Lower leg skin (tissue), 3 donors: ENCODE results near the gene STIL.

Experiments used
- POLR2A ChIP-seq, 2 donors: fragments of 450-650 bp; IDR thresholded peaks; one replicate each; pipeline ENCODE4 v1.6.1; 2016 to 2017; ENCODE audit warnings: antibody characterized with exemption in 2 of 2, mild to moderate bottlenecking in 1 of 2, moderate library complexity in 1 of 2
- TF ChIP-seq, protein P1 (sequence below), 3 donors: fragments of 450-650 bp; IDR thresholded peaks; one replicate each; pipeline ENCODE4 v1.5.1; 2016; ENCODE audit warnings: antibody characterized with exemption in 3 of 3, mild to moderate bottlenecking in 3 of 3, moderate library complexity in 2 of 3

DNA sequence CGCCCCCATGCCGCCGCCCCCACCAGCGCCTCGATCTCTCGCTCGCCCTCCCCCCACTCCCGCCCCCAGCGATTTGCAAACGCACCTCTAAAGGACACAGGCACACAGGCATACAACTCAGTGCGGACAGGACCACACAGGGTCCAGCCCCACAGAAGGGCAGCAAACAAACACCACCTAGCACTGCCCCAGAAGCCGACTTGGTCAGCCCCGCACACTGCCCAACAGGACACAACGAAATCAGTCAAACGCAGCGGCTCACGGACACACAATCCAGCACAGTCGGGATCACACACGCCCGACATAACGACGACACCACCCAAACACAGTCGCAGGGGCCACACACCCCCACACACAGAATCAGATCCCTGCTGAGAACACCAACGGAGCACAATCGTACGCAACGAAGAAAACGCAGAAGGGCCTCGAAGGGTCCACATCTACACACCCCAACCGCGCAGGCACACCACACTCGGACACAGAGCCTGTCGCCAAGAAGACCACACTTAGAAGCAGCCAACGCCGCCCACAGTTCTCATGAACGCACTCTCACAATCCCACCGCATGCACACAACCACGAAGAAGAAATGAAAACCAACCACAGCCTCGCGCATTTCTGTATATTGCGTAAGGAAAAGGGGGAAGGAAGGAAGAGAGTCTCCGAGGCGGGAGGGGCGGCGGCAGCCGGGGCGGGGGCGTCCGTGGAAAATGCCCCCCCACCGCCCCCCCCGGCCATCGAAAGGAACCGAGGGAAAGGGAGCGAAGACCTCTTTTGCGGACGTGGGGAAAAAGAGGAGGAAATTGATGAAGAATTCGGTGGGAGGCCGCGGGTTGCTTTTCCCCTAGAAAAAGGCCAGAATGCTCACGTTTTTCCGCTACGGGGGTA, 82.4 kb downstream of the STIL start:
- no peak for TF ChIP-seq POLR2A (IDR thresholded peaks at IDR 0.05)
- TF ChIP-seq, protein P1, sequence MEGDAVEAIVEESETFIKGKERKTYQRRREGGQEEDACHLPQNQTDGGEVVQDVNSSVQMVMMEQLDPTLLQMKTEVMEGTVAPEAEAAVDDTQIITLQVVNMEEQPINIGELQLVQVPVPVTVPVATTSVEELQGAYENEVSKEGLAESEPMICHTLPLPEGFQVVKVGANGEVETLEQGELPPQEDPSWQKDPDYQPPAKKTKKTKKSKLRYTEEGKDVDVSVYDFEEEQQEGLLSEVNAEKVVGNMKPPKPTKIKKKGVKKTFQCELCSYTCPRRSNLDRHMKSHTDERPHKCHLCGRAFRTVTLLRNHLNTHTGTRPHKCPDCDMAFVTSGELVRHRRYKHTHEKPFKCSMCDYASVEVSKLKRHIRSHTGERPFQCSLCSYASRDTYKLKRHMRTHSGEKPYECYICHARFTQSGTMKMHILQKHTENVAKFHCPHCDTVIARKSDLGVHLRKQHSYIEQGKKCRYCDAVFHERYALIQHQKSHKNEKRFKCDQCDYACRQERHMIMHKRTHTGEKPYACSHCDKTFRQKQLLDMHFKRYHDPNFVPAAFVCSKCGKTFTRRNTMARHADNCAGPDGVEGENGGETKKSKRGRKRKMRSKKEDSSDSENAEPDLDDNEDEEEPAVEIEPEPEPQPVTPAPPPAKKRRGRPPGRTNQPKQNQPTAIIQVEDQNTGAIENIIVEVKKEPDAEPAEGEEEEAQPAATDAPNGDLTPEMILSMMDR (IDR thresholded peaks at IDR 0.05): no peak
